Measurements from ENCODE around the gene SF1.
A peak's percentile ranks its signal among the peaks of the same experiment; 100 is the strongest.

Gene SF1

GRCh38 chr11:64739871-64740270 lies 38.5 kb downstream of the SF1 start:
- DNase-seq (ENCODE audit: low read depth, low spot score), result no peak
- H3K4me3 ChIP-seq (ENCODE audit: low read length), result no peak overlapping the region

DNA sequence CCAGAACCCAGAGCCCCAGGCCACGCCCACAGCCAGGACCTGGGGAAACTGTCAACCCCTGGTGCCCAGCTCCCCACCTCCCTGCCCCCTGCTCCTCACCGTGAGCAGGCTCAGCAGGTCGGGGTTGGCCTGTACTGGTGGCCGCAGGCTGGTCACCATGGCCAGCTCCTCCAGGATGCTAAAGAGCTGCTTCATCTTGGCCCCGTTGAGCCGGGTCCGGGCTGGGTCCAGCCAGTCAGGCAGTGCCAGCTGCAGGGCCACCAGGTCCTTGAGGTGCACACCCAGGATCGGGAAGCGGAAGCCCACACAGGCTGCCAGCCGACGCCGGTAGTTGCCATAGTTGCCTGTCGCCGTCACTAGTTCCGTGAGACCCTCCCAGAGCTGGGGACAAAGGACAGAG lies 41.7 kb downstream of the SF1 start:
- no peak for DNase-seq (ENCODE audit: low read depth, low spot score)
- H3K4me3 ChIP-seq (ENCODE audit: low read length), result no peak overlapping the region

DNA sequence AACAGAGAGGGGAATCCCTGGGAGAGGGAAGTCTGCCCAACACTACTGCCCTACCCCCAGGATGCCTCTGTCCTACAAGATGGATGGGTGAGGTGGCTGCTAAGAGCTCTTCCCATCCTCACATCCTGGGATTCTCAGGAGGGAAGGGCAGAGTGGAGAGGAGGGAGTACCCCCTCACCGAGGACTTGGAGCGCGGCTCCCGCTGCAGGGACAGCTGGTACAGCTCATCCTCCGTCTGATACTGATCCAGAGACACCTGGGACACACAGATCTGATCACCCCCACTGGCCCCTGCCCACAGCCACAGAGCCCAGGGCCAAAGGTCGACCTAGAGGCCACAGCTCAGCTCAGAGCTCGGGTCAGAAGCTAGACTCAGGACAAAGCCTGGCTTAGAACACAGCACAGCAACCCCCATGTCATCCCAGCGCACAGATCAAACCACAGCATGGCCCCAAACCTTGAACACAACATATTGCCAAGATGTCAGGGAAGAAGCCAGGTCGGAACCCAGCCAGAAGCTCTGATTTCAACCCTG lies 42.5 kb downstream of the SF1 start:
- H3K4me3 ChIP-seq (ENCODE audit: low read length), result no peak overlapping the region
- DNase-seq (ENCODE audit: low read depth, low spot score), result no peak

GRCh38 chr11:64734811-64735724 lies 43.3 kb downstream of the SF1 start:
- DNase-seq (ENCODE audit: low read depth, low spot score), result no peak
- no peak overlapping the region for H3K4me3 ChIP-seq (ENCODE audit: low read length)

GRCh38 chr11:64731601-64732000 lies 46.7 kb downstream of the SF1 start:
- H3K4me3 ChIP-seq (ENCODE audit: low read length), result no peak overlapping the region
- DNase-seq (ENCODE audit: low read depth, low spot score), result no peak

- H3K4me3 ChIP-seq (ENCODE audit: low read length), result no peak overlapping the region
- no peak for DNase-seq (ENCODE audit: low read depth, low spot score)
Observed at GRCh38 chr11:64729851-64730382, 48.4 kb downstream of the SF1 start.

DNA sequence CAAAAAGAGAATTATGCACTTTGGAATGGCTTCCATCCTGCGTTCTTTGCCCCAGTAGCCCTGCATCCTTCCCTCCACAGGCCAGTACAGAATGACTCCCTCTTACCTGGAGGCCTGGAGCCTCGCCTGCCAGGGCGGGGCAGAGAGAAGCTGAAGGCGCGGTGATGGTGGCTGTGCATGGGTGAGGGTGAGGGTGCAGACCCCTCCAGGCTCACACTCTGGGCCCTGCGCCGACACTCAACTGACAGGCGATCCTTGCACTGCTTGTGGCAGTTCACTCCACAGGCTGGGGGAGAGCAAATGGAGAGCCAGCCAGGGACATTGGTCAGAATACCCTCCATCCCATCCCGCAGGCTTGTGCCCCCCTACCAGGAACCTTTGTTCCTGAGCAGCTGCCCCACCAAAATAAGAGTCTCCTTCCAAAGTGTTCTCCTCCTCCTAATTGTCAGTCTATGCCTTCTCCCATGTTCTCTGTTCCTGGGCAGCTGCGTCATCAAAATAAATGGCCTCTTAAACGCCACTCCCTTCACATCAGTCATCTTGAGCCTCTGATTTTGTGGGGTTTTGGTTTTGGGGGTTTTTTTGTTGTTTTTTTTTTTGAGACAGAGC lies 49.5 kb downstream of the SF1 start:
- no peak for DNase-seq (ENCODE audit: low read depth, low spot score)
- H3K4me3 ChIP-seq (ENCODE audit: low read length), result no peak overlapping the region

DNA sequence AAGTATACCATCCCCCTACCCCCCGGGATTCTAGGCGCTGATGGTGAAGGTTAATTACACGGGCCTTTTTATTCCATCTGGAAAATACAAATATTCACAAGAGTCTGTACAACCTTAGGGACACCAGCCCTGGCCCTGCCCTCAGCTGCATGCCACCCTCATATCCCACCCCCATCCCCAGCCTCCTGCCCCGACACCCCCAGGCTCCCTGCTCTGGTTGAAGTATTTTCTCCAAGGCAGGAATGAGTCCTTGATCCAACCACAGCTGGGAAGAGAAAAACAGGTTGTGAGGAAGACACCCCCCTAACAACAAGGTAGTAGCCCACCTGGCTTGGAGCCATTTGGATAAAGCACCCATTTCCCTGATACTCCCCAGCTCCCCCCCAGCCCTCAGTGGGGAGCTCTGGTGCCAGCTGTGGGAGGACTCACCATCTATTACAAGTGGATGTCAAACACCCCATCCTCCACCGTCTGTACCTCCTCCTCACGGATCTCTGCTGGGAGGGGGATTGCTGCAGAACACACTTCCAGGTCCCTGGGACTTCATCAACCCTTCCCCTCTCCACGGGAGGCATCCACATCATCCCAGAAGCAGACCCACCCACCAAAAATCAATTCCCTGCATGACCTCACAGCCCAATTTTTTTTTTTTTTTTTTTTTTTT lies 51.3 kb downstream of the SF1 start:
- no peak overlapping the region for H3K4me3 ChIP-seq (ENCODE audit: low read length)
- no peak for DNase-seq (ENCODE audit: low read depth, low spot score)

GRCh38 chr11:64726211-64726641 lies 52.1 kb downstream of the SF1 start:
- no peak overlapping the region for H3K4me3 ChIP-seq (ENCODE audit: low read length)
- no peak for DNase-seq (ENCODE audit: low read depth, low spot score)

DNA sequence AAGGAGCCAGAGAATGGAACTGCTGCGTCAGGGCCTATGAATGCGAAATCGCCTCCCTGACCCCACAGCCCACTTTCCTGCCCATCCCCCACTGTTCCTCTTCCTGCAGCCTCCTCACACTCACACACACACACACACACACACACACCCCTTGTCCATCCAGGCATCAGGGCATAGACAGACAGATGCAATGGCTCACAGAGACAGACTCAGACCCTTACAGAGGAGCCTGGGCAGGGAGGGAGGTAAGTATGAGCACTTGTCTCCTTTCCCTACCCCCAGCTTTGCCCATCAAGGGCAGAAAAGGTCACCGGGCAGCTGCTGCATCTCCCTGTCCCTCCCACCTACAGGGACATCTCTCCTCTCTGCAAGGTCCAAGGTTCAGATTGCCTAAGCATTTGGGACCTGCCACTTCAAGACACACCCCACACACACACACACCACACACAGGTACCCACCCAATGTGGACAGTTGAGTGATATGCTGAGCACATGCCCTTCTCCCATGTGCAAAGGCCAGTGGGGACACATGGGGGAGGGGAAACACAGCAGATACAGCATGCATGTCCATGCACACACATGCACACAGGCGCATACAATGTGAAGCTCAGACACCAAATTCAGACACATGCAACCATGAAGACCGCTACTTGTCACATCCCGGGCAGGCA lies 53.3 kb downstream of the SF1 start:
- no peak overlapping the region for H3K4me3 ChIP-seq (ENCODE audit: low read length)
- no peak for DNase-seq (ENCODE audit: low read depth, low spot score)

- peak overlapping the region; percentile 59; the same call in 1 of the 2 replicates for H3K4me3 ChIP-seq (ENCODE audit: low read length)
- DNase-seq (ENCODE audit: low read depth, low spot score), result no peak
Observed at GRCh38 chr11:64723907-64724862, 54.2 kb downstream of the SF1 start.

GRCh38 chr11:64723117-64723906 lies 55.0 kb downstream of the SF1 start, which contains the start of gene NRXN2:
Gene NRXN2, minus strand, starts transcription at chr11:64723197. Its CDS starts 9,498 bp downstream, at chr11:64713699.
- H3K4me3 ChIP-seq (ENCODE audit: low read length), result peak within 1 kb of the TSS; percentile 59
- peak; percentile 82 for DNase-seq (ENCODE audit: low read depth, low spot score)

DNA sequence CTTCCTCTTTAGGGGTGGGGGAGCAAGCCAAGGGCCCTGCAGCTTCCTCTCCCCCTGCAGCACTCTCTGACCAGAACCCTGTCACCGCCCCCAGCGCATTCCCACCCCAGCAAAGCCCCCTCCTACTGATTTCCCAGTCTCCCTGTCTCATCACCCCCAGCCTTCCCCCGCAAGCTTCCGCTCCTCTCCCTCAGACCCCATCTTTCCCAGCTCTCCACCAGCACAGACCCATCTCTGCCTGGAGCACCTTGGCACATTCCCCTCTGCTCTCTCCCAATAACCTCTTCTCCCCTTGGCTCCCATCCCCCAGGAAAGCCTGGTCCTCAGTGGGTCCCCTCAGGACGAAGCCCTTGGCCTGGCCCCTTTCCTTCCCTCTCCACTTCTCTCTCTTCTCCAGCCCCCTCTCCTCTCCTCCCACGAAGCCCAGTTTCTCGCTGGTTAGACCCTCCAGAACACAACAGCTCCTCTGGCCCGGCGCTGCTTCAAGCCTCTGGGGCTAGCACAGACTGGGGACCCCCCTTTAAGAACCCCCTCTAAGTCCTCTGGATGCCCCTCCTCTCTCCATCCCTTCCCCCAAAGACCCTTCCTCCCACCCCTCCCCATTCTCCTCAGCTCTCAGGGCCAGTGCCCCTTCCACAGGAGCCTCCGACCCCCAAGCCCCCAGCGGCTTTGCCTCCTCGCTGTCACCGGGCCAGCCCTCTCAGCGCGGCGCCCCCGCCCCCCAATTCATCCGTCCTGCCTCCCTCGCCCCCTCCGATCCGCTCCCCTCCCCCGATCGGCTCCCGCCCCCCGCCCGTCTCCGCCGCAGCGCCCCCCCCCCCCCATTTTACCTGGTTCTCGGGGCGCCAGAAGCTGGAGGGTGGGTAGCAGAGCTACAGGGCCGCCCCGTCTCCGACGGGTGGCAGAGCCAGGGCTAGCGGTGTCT lies 55.9 kb downstream of the SF1 start:
- no peak overlapping the region for H3K4me3 ChIP-seq (ENCODE audit: low read length)
- no peak for DNase-seq (ENCODE audit: low read depth, low spot score)

DNA sequence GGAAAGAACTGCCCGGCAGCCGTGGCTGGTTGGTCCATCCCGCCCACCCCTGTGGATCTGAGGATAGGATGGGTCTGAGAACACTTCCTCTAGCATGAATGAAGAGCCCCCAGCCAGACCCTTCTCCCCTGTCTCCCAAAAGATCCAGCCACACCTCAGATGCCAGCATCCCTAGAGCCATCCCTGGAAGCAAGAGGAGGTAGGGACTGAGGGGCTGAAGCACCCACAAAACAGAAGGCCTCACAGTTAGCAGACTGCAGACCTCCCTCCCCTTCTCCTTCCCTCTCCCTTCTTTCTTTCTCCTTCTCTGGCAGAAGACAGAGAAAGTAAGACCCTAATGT lies 57.0 kb downstream of the SF1 start:
- H3K4me3 ChIP-seq (ENCODE audit: low read length), result no peak overlapping the region
- no peak for DNase-seq (ENCODE audit: low read depth, low spot score)

GRCh38 chr11:64720640-64721358 lies 57.5 kb downstream of the SF1 start:
- no peak for DNase-seq (ENCODE audit: low read depth, low spot score)
- no peak overlapping the region for H3K4me3 ChIP-seq (ENCODE audit: low read length)

GRCh38 chr11:64720167-64720566 lies 58.2 kb downstream of the SF1 start:
- no peak for DNase-seq (ENCODE audit: low read depth, low spot score)
- no peak overlapping the region for H3K4me3 ChIP-seq (ENCODE audit: low read length)
